Measurements from ENCODE around the gene CYSRT1. TPM values are rescaled to one million over a fixed set of nuclear protein-coding genes. Genes with fewer than 3 reads are reported as not detected.

Gene CYSRT1
- total RNA-seq, 2 donors from 2014 or later = 0.62 TPM; not detected in 1

- intact Hi-C loops (cut with DNase I) = no loop called here
- DNase-seq = no peak
- no peak for ATAC-seq
Measured at GRCh38 chr9:137220317-137221094, 4.5 kb upstream of the CYSRT1 start.

GRCh38 chr9:137221095-137221505 is 3.9 kb upstream of the CYSRT1 start:
- DNase-seq = no peak
- ATAC-seq = no peak
- intact Hi-C loops (cut with DNase I) = no loop called here

- no peak for ATAC-seq
- DNase-seq = no peak
- intact Hi-C loops (cut with DNase I) = no loop called here
Measured at GRCh38 chr9:137221506-137222111, 3.4 kb upstream of the CYSRT1 start.

- DNase-seq = no peak
- intact Hi-C loops (cut with DNase I) = no loop called here
Measured at GRCh38 chr9:137222190-137223077, 2.5 kb upstream of the CYSRT1 start, which contains the start of gene RNF208. TSS of gene RNF208 (minus strand) at chr9:137222240. CDS start at chr9:137221212, 1,028 bp downstream.

GRCh38 chr9:137223078-137223970 is 1.6 kb upstream of the CYSRT1 start:
- intact Hi-C loops (cut with DNase I) = no loop called here
- DNase-seq (peak; percentile 99), ATAC-seq (peak; percentile 93 to 95)

More at GRCh38 chr9:137222190-137223077, 2.5 kb upstream of the CYSRT1 start, which contains the start of gene RNF208:
- ATAC-seq = peak; percentile 4 to 12

GRCh38 chr9:137225699-137226331 is 841 bp downstream of the CYSRT1 start:
- intact Hi-C loops (cut with DNase I) = loop anchor here in 1 of 2 donors (5.0 kb wide), 1 partner anchor 104 kb away; no protein-coding TSS in a partner anchor
- no peak for ATAC-seq

GRCh38 chr9:137226338-137227053 is 1.5 kb downstream of the CYSRT1 start:
- intact Hi-C loops (cut with DNase I) = loop anchor here in 1 of 2 donors (5.0 kb wide), 1 partner anchor 104 kb away; no protein-coding TSS in a partner anchor
- DNase-seq = no peak

More at GRCh38 chr9:137225699-137226331, 841 bp downstream of the CYSRT1 start:
- DNase-seq = no peak

GRCh38 chr9:137227054-137227852 is 2.3 kb downstream of the CYSRT1 start, which contains the start of gene RNF224:
TSS of gene RNF224 (plus strand) at chr9:137227502. CDS start at chr9:137228336, 834 bp downstream.
- peak; percentile 14 to 44 for ATAC-seq
- intact Hi-C loops (cut with DNase I) = loop anchor here in 1 of 2 donors (5.0 kb wide), 1 partner anchor 105 kb away; no protein-coding TSS in a partner anchor
- peak; percentile 81 for DNase-seq

More at GRCh38 chr9:137226338-137227053, 1.5 kb downstream of the CYSRT1 start:
- ATAC-seq = no peak

GRCh38 chr9:137227853-137228505 is 3.0 kb downstream of the CYSRT1 start:
- intact Hi-C loops (cut with DNase I) = loop anchor here in 1 of 2 donors (5.0 kb wide), 1 partner anchor 106 kb away; no protein-coding TSS in a partner anchor
- DNase-seq (no peak), ATAC-seq (no peak)

- DNase-seq = no peak
- no peak for ATAC-seq
Measured at GRCh38 chr9:137228506-137228967, 3.6 kb downstream of the CYSRT1 start.

GRCh38 chr9:137228968-137229896 is 4.3 kb downstream of the CYSRT1 start:
- DNase-seq = no peak
- ATAC-seq = no peak
- intact Hi-C loops (cut with DNase I) = loop anchor here in 1 of 2 donors (5.0 kb wide), 1 partner anchor 107 kb away; no protein-coding TSS in a partner anchor

More at GRCh38 chr9:137228506-137228967, 3.6 kb downstream of the CYSRT1 start:
- intact Hi-C loops (cut with DNase I) = loop anchor here in 1 of 2 donors (5.0 kb wide), 1 partner anchor 106 kb away; no protein-coding TSS in a partner anchor

GRCh38 chr9:137229903-137230704 is 5.1 kb downstream of the CYSRT1 start:
- DNase-seq (no peak), ATAC-seq (no peak)
- intact Hi-C loops (cut with DNase I) = loop anchor here (5.0 kb wide), 1 partner anchor 108 kb away; no protein-coding TSS in a partner anchor

- DNase-seq (no peak), ATAC-seq (no peak)
- intact Hi-C loops (cut with DNase I) = loop anchor here in 1 of 2 donors (5.0 kb wide), 1 partner anchor 109 kb away; no protein-coding TSS in a partner anchor
Measured at GRCh38 chr9:137230705-137231371, 5.9 kb downstream of the CYSRT1 start, which contains the start of gene SLC34A3. TSS of gene SLC34A3 (plus strand) at chr9:137230901. CDS start at chr9:137231703, 802 bp downstream.
